ENCODE measurements around the gene ST6GALNAC1. TPM values are rescaled to one million over a fixed set of nuclear protein-coding genes. Genes with fewer than 3 reads are reported as not detected.

Gene ST6GALNAC1
- total and polyA plus RNA-seq, 4 donors = 13.9 to 24.9 (median 20.9) TPM

GRCh38 chr17:76627510-76627909 is 16.0 kb downstream of the ST6GALNAC1 start:
- Histone ChIP-seq H3K4me1 (ENCODE audit: control insufficient read depth in 5 of 5, insufficient read depth in 5 of 5, low read length in 5 of 5) (peaks cover 0 to 10% (median 0%) of the 10 kb centered on the region in 5 donors), H3K27me3 (ENCODE audit: control insufficient read depth in 3 of 3, insufficient read depth in 3 of 3, low read length in 2 of 3) (no peaks in the 10 kb centered on the region), H3K27ac (ENCODE audit: low read depth in 1 of 2, low read length in 1 of 2) (no peak overlapping the region), H3K4me3 (no peak overlapping the region), H3K36me3 (ENCODE audit: control insufficient read depth in 4 of 4, insufficient read depth in 4 of 4, low read length in 4 of 4) (peaks cover 0 to 2% (median 0%) of the 10 kb centered on the region in 4 donors), H3K9ac (ENCODE audit: insufficient read depth in 1 of 2, low read length in 2 of 2) (no peak overlapping the region), H3K9me3 (ENCODE audit: control insufficient read depth in 4 of 4, insufficient read depth in 3 of 4, low read length in 3 of 4) (no peaks in the 10 kb centered on the region)
- DNase-seq (no peak), ATAC-seq (ENCODE audit: insufficient read depth, low FRiP score) (no peak)
- TF ChIP-seq CTCF (IDR thresholded peaks at IDR 0.05; ENCODE audit: control extremely low read depth, extremely low read depth) = no peak
- WGBS, 2 donors = 91 to 98% methylated on average over 12 to 13 of the region's 13 CpGs

DNA sequence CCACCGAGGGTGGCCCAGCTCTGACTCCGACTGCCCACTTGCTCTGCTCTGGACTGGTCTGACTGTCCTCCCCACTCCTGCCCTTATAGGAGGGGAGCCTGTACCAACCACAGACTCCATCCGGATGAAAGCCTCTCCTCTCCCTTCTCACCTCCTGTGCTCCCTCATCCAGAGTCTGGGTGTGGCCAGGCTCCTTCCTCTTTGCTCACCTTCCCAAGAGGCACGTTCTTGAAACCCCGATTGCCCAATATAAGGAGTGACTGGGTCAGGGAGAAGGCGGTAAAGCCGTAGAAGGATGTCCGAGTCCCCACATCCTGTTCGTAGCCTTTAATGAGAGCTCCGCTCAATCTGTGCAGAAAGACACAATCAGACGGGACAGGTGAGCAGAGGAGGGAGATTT is 17.1 kb downstream of the ST6GALNAC1 start:
- 58 to 60% methylated on average over 11 of the region's 11 CpGs for WGBS, 2 donors
- no peak overlapping the region for H3K4me3 ChIP-seq
- TF ChIP-seq CTCF (IDR thresholded peaks at IDR 0.05; ENCODE audit: control extremely low read depth, extremely low read depth) = no peak
- H3K4me1 ChIP-seq (ENCODE audit: control insufficient read depth in 5 of 5, insufficient read depth in 5 of 5, low read length in 5 of 5) = peaks cover 0 to under 1% (median 0%) of the 10 kb centered on the region in 5 donors
- peaks cover 0 to 2% (median 0%) of the 10 kb centered on the region in 4 donors for H3K36me3 ChIP-seq (ENCODE audit: control insufficient read depth in 4 of 4, insufficient read depth in 4 of 4, low read length in 4 of 4)
- no peaks in the 10 kb centered on the region for H3K9me3 ChIP-seq (ENCODE audit: control insufficient read depth in 4 of 4, insufficient read depth in 3 of 4, low read length in 3 of 4)
- no peak for DNase-seq
- H3K9ac ChIP-seq (ENCODE audit: insufficient read depth in 1 of 2, low read length in 2 of 2) = no peak overlapping the region
- no peak for ATAC-seq (ENCODE audit: insufficient read depth, low FRiP score)
- H3K27ac ChIP-seq (ENCODE audit: low read depth in 1 of 2, low read length in 1 of 2) = no peak overlapping the region
- no peaks in the 10 kb centered on the region for H3K27me3 ChIP-seq (ENCODE audit: control insufficient read depth in 3 of 3, insufficient read depth in 3 of 3, low read length in 2 of 3)

DNA sequence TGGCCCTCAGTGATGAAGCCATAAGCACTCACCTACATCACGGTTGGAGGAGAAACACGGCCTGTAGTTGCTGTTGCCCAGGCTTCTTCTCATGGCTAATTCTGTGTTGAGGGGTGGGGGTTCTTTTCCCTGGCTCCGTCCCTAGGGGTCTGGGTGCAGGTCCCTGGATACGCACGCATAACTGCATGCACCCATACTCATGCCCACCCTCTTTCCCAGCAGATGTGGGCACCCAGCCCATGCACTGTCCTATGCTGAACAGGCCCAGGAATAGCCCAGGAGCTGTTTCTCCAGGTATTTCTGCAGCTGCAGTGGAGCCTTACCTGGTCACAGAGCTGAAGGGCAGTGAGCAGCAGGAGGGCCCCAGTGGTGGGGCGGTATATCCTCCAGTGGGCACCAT is 18.1 kb downstream of the ST6GALNAC1 start:
- Histone ChIP-seq H3K9me3 (ENCODE audit: control insufficient read depth in 4 of 4, insufficient read depth in 3 of 4, low read length in 3 of 4) (no peaks in the 10 kb centered on the region), H3K36me3 (ENCODE audit: control insufficient read depth in 4 of 4, insufficient read depth in 4 of 4, low read length in 4 of 4) (peaks cover 0 to 2% (median 0%) of the 10 kb centered on the region in 4 donors), H3K4me3 (no peak overlapping the region), H3K4me1 (ENCODE audit: control insufficient read depth in 5 of 5, insufficient read depth in 5 of 5, low read length in 5 of 5) (no peaks in the 10 kb centered on the region), H3K27ac (ENCODE audit: low read depth in 1 of 2, low read length in 1 of 2) (no peak overlapping the region), H3K27me3 (ENCODE audit: control insufficient read depth in 3 of 3, insufficient read depth in 3 of 3, low read length in 2 of 3) (no peaks in the 10 kb centered on the region), H3K9ac (ENCODE audit: insufficient read depth in 1 of 2, low read length in 2 of 2) (no peak overlapping the region)
- DNase-seq = no peak
- no peak for TF ChIP-seq CTCF (IDR thresholded peaks at IDR 0.05; ENCODE audit: control extremely low read depth, extremely low read depth)
- no peak for ATAC-seq (ENCODE audit: insufficient read depth, low FRiP score)
- 82 to 86% methylated on average over 6 of the region's 6 CpGs for WGBS, 2 donors
